ENCODE results near the gene ZBTB8A.
A peak's percentile ranks its signal among the peaks of the same experiment; 100 is the strongest.
"Not testable (repeated sequence)": the region's sequence is repeated elsewhere in the genome, so short reads cannot be mapped to it uniquely, and the experiment has no call there.

The ZBTB8A gene

GRCh38 chr1:32622806-32623681 is 83.8 kb downstream of the ZBTB8A start:
- no peak for DNase-seq

- DNase-seq: peak; percentile 20 to 61
Measured at GRCh38 chr1:32623775-32624174, 84.5 kb downstream of the ZBTB8A start.

- DNase-seq: no peak
Measured at GRCh38 chr1:32626176-32626575, 86.9 kb downstream of the ZBTB8A start.

- no peak for DNase-seq
Measured at GRCh38 chr1:32627596-32628162, 88.5 kb downstream of the ZBTB8A start.

GRCh38 chr1:32630173-32630572 is 90.9 kb downstream of the ZBTB8A start:
- DNase-seq: not testable (repeated sequence)

- DNase-seq: no peak
Measured at GRCh38 chr1:32632829-32633228, 93.6 kb downstream of the ZBTB8A start.

- DNase-seq: no peak
Measured at GRCh38 chr1:32635508-32636277, 96.5 kb downstream of the ZBTB8A start.

- no peak for DNase-seq
Measured at GRCh38 chr1:32636914-32637645, 97.9 kb downstream of the ZBTB8A start.

GRCh38 chr1:32639489-32640075 is 100.4 kb downstream of the ZBTB8A start:
- no peak for DNase-seq

- DNase-seq: not testable (repeated sequence)
Measured at GRCh38 chr1:32642292-32642827, 103.1 kb downstream of the ZBTB8A start.

- DNase-seq: no peak
Measured at GRCh38 chr1:32644426-32644825, 105.2 kb downstream of the ZBTB8A start.

GRCh38 chr1:32647308-32648134 is 108.3 kb downstream of the ZBTB8A start:
- peak; percentile 13 to 24 for DNase-seq

- peak; percentile 78 to 85 for DNase-seq
Measured at GRCh38 chr1:32650248-32650751, 111.1 kb downstream of the ZBTB8A start, which contains the start of gene ZBTB8OS. Gene ZBTB8OS (minus strand): TSS chr1:32650550. CDS start chr1:32650529, 21 bp downstream.

- DNase-seq: peak; percentile 98 to 99
Measured at GRCh38 chr1:32650752-32651460, 111.7 kb downstream of the ZBTB8A start, which contains the start of gene RBBP4. Gene RBBP4 (plus strand): TSS chr1:32651208. CDS start chr1:32651307, 99 bp downstream.

- DNase-seq: no peak
Measured at GRCh38 chr1:32651461-32652073, 112.3 kb downstream of the ZBTB8A start.

GRCh38 chr1:32652244-32652962 is 113.2 kb downstream of the ZBTB8A start:
- no peak for DNase-seq

Data from stimulated activated CD4-positive, alpha-beta T cell treated with anti-CD3 and anti-CD28 coated beads, Interleukin-4, amount 100 ng/mL, for 4 hours (primary cell).